CD14-positive monocyte (primary cell): Measurements from ENCODE around the gene PDE9A. TPM values are rescaled to one million over a fixed set of nuclear protein-coding genes. Genes with fewer than 3 reads are reported as not detected.

ENCODE experiments used
- DNase-seq, 3 donors: peaks; one replicate each; pipeline ENCODE4 v3.0.0-alpha.2; 2011 to 2022
- H2AFZ ChIP-seq: 2 replicates; pipeline ENCODE4 v1.6.0; 2012; ENCODE audit warnings: mild to moderate bottlenecking, low read depth, low read length, inconsistent platforms; ENCODE audit not compliant: insufficient read depth, poor library complexity, severe bottlenecking
- H3K27ac ChIP-seq, 2 donors: 1 replicate in 1 of 2; 2 replicates in 1 of 2; pipeline ENCODE4 v1.5.1; 2012 to 2013; ENCODE audit warnings: low read length in 2 of 2, control low read depth in 1 of 2, inconsistent platforms in 1 of 2, low read depth in 1 of 2, mild to moderate bottlenecking in 1 of 2
- H3K27me3 ChIP-seq, 2 donors: one replicate each; pipeline versions ENCODE4 v1.6.0 to v1.6.1; 2011 to 2013; ENCODE audit warnings: low read length in 2 of 2; ENCODE audit not compliant: control insufficient read depth in 2 of 2, insufficient read depth in 2 of 2
- H3K36me3 ChIP-seq, 2 donors: replicated peaks in 1 of 2; 1 replicate in 1 of 2; 2 replicates in 1 of 2; pipeline versions ENCODE4 v1.5.1 to v1.6.1; 2012 to 2013; ENCODE audit warnings: low read length in 2 of 2, control low read depth in 1 of 2, inconsistent platforms in 1 of 2, mild to moderate bottlenecking in 1 of 2; ENCODE audit not compliant: insufficient read depth in 2 of 2, control insufficient read depth in 1 of 2
- H3K4me1 ChIP-seq, 2 donors: 1 replicate in 1 of 2; 2 replicates in 1 of 2; pipeline versions ENCODE4 v1.5.1 to v1.6.1; 2012 to 2013; ENCODE audit warnings: low read length in 2 of 2, control low read depth in 1 of 2, inconsistent platforms in 1 of 2, mild to moderate bottlenecking in 1 of 2, moderate library complexity in 1 of 2; ENCODE audit not compliant: insufficient read depth in 2 of 2, control insufficient read depth in 1 of 2
- H3K4me2 ChIP-seq: replicated peaks from 2 replicates; pipeline ENCODE3; 2012; ENCODE audit warnings: low read length, moderate library complexity, mild to moderate bottlenecking; ENCODE audit not compliant: poor library complexity, severe bottlenecking; ENCODE audit errors: extremely low read depth
- H3K4me3 ChIP-seq, 3 experiments: fragments of 200-600 bp in 1 of 3; sonication (generic) in 1 of 3; replicated peaks in 1 of 3; 1 replicate in 2 of 3; 2 replicates in 1 of 3; pipeline ENCODE4 v1.5.1; 2011 to 2013; ENCODE audit warnings: low read length in 3 of 3, mild to moderate bottlenecking in 3 of 3, control low read depth in 2 of 3, low read depth in 2 of 3, inconsistent platforms in 1 of 3, moderate library complexity in 1 of 3
- H3K79me2 ChIP-seq: 2 replicates; pipeline ENCODE4 v1.6.0; 2012; ENCODE audit warnings: mild to moderate bottlenecking, control low read depth, inconsistent platforms, low read length, moderate library complexity; ENCODE audit not compliant: insufficient read depth
- H3K9ac ChIP-seq: 2 replicates; pipeline ENCODE4 v1.6.0; 2017; ENCODE audit warnings: low read length, mild to moderate bottlenecking; ENCODE audit not compliant: insufficient read depth, poor library complexity, severe bottlenecking
- H3K9me3 ChIP-seq, 2 donors: replicated peaks in 1 of 2; 1 replicate in 1 of 2; 2 replicates in 1 of 2; pipeline versions ENCODE4 v1.5.1 to v1.6.1; 2012 to 2013; ENCODE audit warnings: low read length in 2 of 2, control low read depth in 1 of 2; ENCODE audit not compliant: control insufficient read depth in 1 of 2, insufficient read depth in 1 of 2
- H4K20me1 ChIP-seq: 2 replicates; pipeline ENCODE4 v1.6.0; 2012; ENCODE audit warnings: mild to moderate bottlenecking, low read length, control low read depth, moderate library complexity; ENCODE audit not compliant: insufficient read depth
- H3K27ac Mint-ChIP-seq, 7 donors: one replicate each; pipeline ENCODE4 v1.8.0; 2020; ENCODE audit warnings: mild to moderate bottlenecking in 7 of 7, mixed read lengths in 7 of 7, moderate library complexity in 6 of 7, inconsistent platforms in 2 of 7
- H3K27me3 Mint-ChIP-seq, 3 donors: one replicate each; pipeline ENCODE4 v1.8.0; 2021 to 2022; ENCODE audit warnings: low read depth in 3 of 3, mild to moderate bottlenecking in 3 of 3, mixed read lengths in 3 of 3, moderate library complexity in 3 of 3, inconsistent platforms in 1 of 3
- H3K36me3 Mint-ChIP-seq, 2 donors: one replicate each; pipeline ENCODE4 v1.8.0; 2020; ENCODE audit warnings: mixed read lengths in 2 of 2, inconsistent platforms in 1 of 2, mild to moderate bottlenecking in 1 of 2
- H3K4me1 Mint-ChIP-seq: one replicate; pipeline ENCODE4 v1.8.0; 2020; ENCODE audit warnings: mild to moderate bottlenecking, mixed read lengths
- H3K4me3 Mint-ChIP-seq, 2 donors: one replicate each; pipeline ENCODE4 v1.8.0; 2020; ENCODE audit warnings: mild to moderate bottlenecking in 2 of 2, mixed read lengths in 2 of 2, moderate library complexity in 1 of 2
- H3K9me3 Mint-ChIP-seq, 7 donors: one replicate each; pipeline ENCODE4 v1.8.0; 2020 to 2022; ENCODE audit warnings: mixed read lengths in 7 of 7, mild to moderate bottlenecking in 6 of 7, moderate library complexity in 6 of 7, inconsistent platforms in 2 of 7
- WGBS: methylation state at CpG from one replicate; pipeline ENCODE4 v1.1.5; 2013; ENCODE audit warnings: missing lambda C conversion rate; ENCODE audit not compliant: insufficient coverage; 5-methylcytosine and 5-hydroxymethylcytosine counted together
- intact Hi-C, 2 donors: fragments of 100-400 bp; cut with micrococcal nuclease; formaldehyde crosslinking; loops; one replicate each; pipeline versions ENCODE4 v1.15.0 to v1.15.1; 2023
- polyA plus RNA-seq, 3 donors: library from polyadenylated mRNA; depleted of rRNA in 1 of 3; unstranded in 2 of 3; stranded (reverse) in 1 of 3; fragments of 300-500 nt in 2 of 3; fragments of >200 nt in 1 of 3; fragmentation: Illumina TruSeq in 2 of 3; gene quantifications; 1 replicate in 2 of 3; 2 replicates in 1 of 3; pipeline ENCODE4 v1.2.3, GENCODE V29; 2012 to 2021
- TF ChIP-seq, protein P1 (sequence below): fragments of 200-600 bp; IDR thresholded peaks from one replicate; pipeline ENCODE4 v1.8.0; 2022; ENCODE audit warnings: antibody characterized with exemption, mild to moderate bottlenecking

The PDE9A gene
- polyA plus RNA-seq, 3 donors, result 0.05 to 0.52 TPM; not detected in 1

GRCh38 chr21:42624936-42625335, 28.5 kb upstream of the PDE9A start:
- H3K4me2 ChIP-seq, result no peak overlapping the region
- H3K9me3 Mint-ChIP-seq, result no peaks in the 10 kb centered on the region
- H3K4me1 ChIP-seq, result no peaks in the 10 kb centered on the region
- H3K27ac ChIP-seq, result no peak overlapping the region
- no peak for DNase-seq
- WGBS, result 82% methylated on average over 3 of the region's 6 CpGs
- no peak overlapping the region for H3K27ac Mint-ChIP-seq
- no peaks in the 10 kb centered on the region for H3K79me2 ChIP-seq
- no peak overlapping the region for H3K4me3 ChIP-seq
- intact Hi-C loops, result no loop called here
- TF ChIP-seq, protein P1, sequence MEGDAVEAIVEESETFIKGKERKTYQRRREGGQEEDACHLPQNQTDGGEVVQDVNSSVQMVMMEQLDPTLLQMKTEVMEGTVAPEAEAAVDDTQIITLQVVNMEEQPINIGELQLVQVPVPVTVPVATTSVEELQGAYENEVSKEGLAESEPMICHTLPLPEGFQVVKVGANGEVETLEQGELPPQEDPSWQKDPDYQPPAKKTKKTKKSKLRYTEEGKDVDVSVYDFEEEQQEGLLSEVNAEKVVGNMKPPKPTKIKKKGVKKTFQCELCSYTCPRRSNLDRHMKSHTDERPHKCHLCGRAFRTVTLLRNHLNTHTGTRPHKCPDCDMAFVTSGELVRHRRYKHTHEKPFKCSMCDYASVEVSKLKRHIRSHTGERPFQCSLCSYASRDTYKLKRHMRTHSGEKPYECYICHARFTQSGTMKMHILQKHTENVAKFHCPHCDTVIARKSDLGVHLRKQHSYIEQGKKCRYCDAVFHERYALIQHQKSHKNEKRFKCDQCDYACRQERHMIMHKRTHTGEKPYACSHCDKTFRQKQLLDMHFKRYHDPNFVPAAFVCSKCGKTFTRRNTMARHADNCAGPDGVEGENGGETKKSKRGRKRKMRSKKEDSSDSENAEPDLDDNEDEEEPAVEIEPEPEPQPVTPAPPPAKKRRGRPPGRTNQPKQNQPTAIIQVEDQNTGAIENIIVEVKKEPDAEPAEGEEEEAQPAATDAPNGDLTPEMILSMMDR, result no peak
- no peaks in the 10 kb centered on the region for H4K20me1 ChIP-seq
- peaks cover 2 to 9% (median 8%) of the 10 kb centered on the region in 3 donors for H3K27me3 Mint-ChIP-seq
- H3K36me3 ChIP-seq, result no peaks in the 10 kb centered on the region
- H2AFZ ChIP-seq, result no peak overlapping the region
- no peak overlapping the region for H3K4me3 Mint-ChIP-seq
- no peaks in the 10 kb centered on the region for H3K9me3 ChIP-seq
- no peaks in the 10 kb centered on the region for H3K36me3 Mint-ChIP-seq
- H3K9ac ChIP-seq, result no peak overlapping the region
- H3K4me1 Mint-ChIP-seq, result no peaks in the 10 kb centered on the region
- no peaks in the 10 kb centered on the region for H3K27me3 ChIP-seq

DNA sequence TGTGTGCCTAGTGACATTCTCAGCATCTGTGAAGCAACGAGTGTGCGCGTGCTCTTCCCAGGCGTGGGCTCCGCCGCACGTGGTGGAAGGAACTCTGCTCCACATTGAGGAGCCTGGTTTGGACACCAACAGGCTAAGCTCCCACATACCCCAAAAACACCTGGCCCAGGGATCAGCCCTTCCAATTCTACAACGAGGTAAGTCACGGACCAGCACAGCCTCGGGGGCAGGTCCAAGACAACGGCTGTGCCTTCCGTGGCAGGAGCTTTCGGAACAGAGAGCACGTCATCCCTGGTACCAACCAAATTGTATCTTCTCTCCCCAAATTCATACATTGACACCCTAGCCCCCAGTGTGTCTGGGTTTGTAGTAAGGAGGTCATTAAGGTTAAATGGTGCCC, 27.2 kb upstream of the PDE9A start:
- no peak for DNase-seq
- Mint-ChIP-seq H3K9me3 (no peaks in the 10 kb centered on the region), H3K27ac (no peak overlapping the region), H3K27me3 (peaks cover 2 to 11% (median 7%) of the 10 kb centered on the region in 3 donors), H3K4me1 (no peaks in the 10 kb centered on the region), H3K4me3 (no peak overlapping the region), H3K36me3 (no peaks in the 10 kb centered on the region)
- no peak overlapping the region for H3K27ac ChIP-seq
- H3K27me3 ChIP-seq, result no peaks in the 10 kb centered on the region
- H3K4me3 ChIP-seq, result no peak overlapping the region
- TF ChIP-seq, protein P1, result no peak
- intact Hi-C loops, result no loop called here
- H4K20me1 ChIP-seq, result no peaks in the 10 kb centered on the region
- H3K4me2 ChIP-seq, result no peak overlapping the region
- no peaks in the 10 kb centered on the region for H3K4me1 ChIP-seq
- WGBS, result 95% methylated on average over 8 of the region's 14 CpGs
- no peaks in the 10 kb centered on the region for H3K9me3 ChIP-seq
- no peak overlapping the region for H3K9ac ChIP-seq
- H3K36me3 ChIP-seq, result no peaks in the 10 kb centered on the region
- no peak overlapping the region for H2AFZ ChIP-seq
- no peaks in the 10 kb centered on the region for H3K79me2 ChIP-seq
